WTC11 (cell line): ENCODE measurements around the gene RASA1. TPM values are rescaled to one million over a fixed set of nuclear protein-coding genes. Genes with fewer than 3 reads are reported as not detected.

Source experiments
- ATAC-seq: fragments of 200-7000 bp; cut with Tn5 transposase; 2 replicates; pipeline ENCODE4 v1.10.0; 2021; ENCODE audit warnings: mild to moderate bottlenecking, moderate library complexity
- CTCF ChIA-PET: fragments of 300-600 bp; sonication (Branson Sonifier 250); formaldehyde crosslinking; loops from one replicate; lab custom pipeline; 2021; ENCODE audit warnings: antibody characterized with exemption; lab: Charles Lee
- POLR2A ChIA-PET: fragments of 350-600 bp; sonication (Branson Sonifier 250); formaldehyde crosslinking; loops from one replicate; lab custom pipeline; 2021; ENCODE audit warnings: antibody characterized with exemption; lab: Charles Lee
- DNase-seq: peaks from one replicate; pipeline ENCODE4 v3.0.0; 2021; ENCODE audit warnings: low spot score
- H3K27ac Mint-ChIP-seq: 2 replicates; pipeline ENCODE4 v1.8.0; 2021; ENCODE audit warnings: mixed read lengths
- H3K27me3 Mint-ChIP-seq: 2 replicates; pipeline ENCODE4 v1.8.0; 2021; ENCODE audit warnings: low read depth, mild to moderate bottlenecking, moderate library complexity, mixed read lengths
- H3K36me3 Mint-ChIP-seq: 2 replicates; pipeline ENCODE4 v1.8.0; 2021; ENCODE audit warnings: mixed read lengths
- H3K4me1 Mint-ChIP-seq: 2 replicates; pipeline ENCODE4 v1.8.0; 2022; ENCODE audit warnings: mixed read lengths
- H3K4me3 Mint-ChIP-seq: 2 replicates; pipeline ENCODE4 v1.8.0; 2021; ENCODE audit warnings: mild to moderate bottlenecking, moderate library complexity, mixed read lengths
- H3K9me3 Mint-ChIP-seq: 2 replicates; pipeline ENCODE4 v1.8.0; 2021; ENCODE audit warnings: mixed read lengths
- ATF1 ChIP-seq: sonication (generic); formaldehyde crosslinking; IDR thresholded peaks from 2 replicates; pipeline ENCODE4 v1.8.1; 2023; ENCODE audit warnings: mild to moderate bottlenecking, moderate library complexity, missing genetic modification reagents
- CREB1 ChIP-seq: sonication (generic); formaldehyde crosslinking; IDR thresholded peaks from 2 replicates; pipeline ENCODE4 v1.8.0; 2023; ENCODE audit warnings: mild to moderate bottlenecking, missing genetic modification reagents
- CTCF ChIP-seq: fragments of 200-600 bp; IDR thresholded peaks from 2 replicates; pipeline ENCODE4 v1.8.0; 2022; ENCODE audit warnings: antibody characterized with exemption
- ESRRA ChIP-seq: sonication (generic); formaldehyde crosslinking; IDR thresholded peaks from 2 replicates; pipeline ENCODE4 v1.8.1; 2022; ENCODE audit warnings: mild to moderate bottlenecking, missing genetic modification reagents, borderline replicate concordance
- FOXK1 ChIP-seq: sonication (generic); formaldehyde crosslinking; IDR thresholded peaks from 2 replicates; pipeline ENCODE4 v1.8.0; 2022; ENCODE audit warnings: mild to moderate bottlenecking, moderate library complexity, missing genetic modification reagents
- GABPB1 ChIP-seq: sonication (generic); formaldehyde crosslinking; IDR thresholded peaks from 2 replicates; pipeline ENCODE4 v1.8.1; 2023; ENCODE audit warnings: mild to moderate bottlenecking, missing genetic modification reagents
- HMGA2 ChIP-seq: fragments of 250-450 bp; sonication (Bioruptor Pico); IDR thresholded peaks from 2 replicates; pipeline ENCODE4 v1.4.0; 2021; ENCODE audit warnings: mild to moderate bottlenecking, moderate library complexity
- NFYB ChIP-seq: sonication (generic); formaldehyde crosslinking; conservative IDR thresholded peaks from 2 replicates; pipeline ENCODE4 v1.8.0; 2022; ENCODE audit warnings: low read depth, missing genetic modification reagents
- RORB ChIP-seq: fragments of 250-450 bp; sonication (Bioruptor Pico); IDR thresholded peaks from 2 replicates; pipeline ENCODE4 v1.9.0; 2021; ENCODE audit warnings: mild to moderate bottlenecking
- SP1 ChIP-seq: sonication (generic); formaldehyde crosslinking; conservative IDR thresholded peaks from 2 replicates; pipeline ENCODE4 v1.8.1; 2022; ENCODE audit warnings: missing genetic modification reagents
- STAT6 ChIP-seq: sonication (generic); formaldehyde crosslinking; conservative IDR thresholded peaks from 2 replicates; pipeline ENCODE4 v1.8.1; 2023; ENCODE audit warnings: mild to moderate bottlenecking, low read depth, missing genetic modification reagents, moderate library complexity
- ZBTB21 ChIP-seq: sonication (generic); formaldehyde crosslinking; IDR thresholded peaks from 2 replicates; pipeline ENCODE4 v1.8.1; 2023; ENCODE audit warnings: mild to moderate bottlenecking, missing genetic modification reagents, borderline replicate concordance
- ZNF317 ChIP-seq: sonication (generic); formaldehyde crosslinking; IDR thresholded peaks from 2 replicates; pipeline ENCODE4 v1.8.1; 2023; ENCODE audit warnings: low read depth, mild to moderate bottlenecking, moderate library complexity, missing genetic modification reagents, borderline replicate concordance
- total RNA-seq: library from RNA; stranded (reverse); gene quantifications from 3 replicates; pipeline ENCODE4 v1.2.3, GENCODE V29; 2021
- TF ChIP-seq, protein P1 (sequence below): fragments of 250-450 bp; sonication (Bioruptor Pico); IDR thresholded peaks from 2 replicates; pipeline ENCODE4 v1.8.0; 2021; ENCODE audit warnings: mild to moderate bottlenecking
- TF ChIP-seq, protein P2 (sequence below): fragments of 250-450 bp; sonication (Bioruptor Pico); conservative IDR thresholded peaks from 2 replicates; pipeline ENCODE4 v1.9.0; 2021; ENCODE audit warnings: mild to moderate bottlenecking
- TF ChIP-seq, protein P3 (sequence below): sonication (generic); formaldehyde crosslinking; IDR thresholded peaks from 2 replicates; pipeline ENCODE4 v1.8.1; 2022; ENCODE audit warnings: low read depth, missing genetic modification reagents, borderline replicate concordance
- TF ChIP-seq, protein P4 (sequence below): sonication (generic); formaldehyde crosslinking; IDR thresholded peaks from 2 replicates; pipeline ENCODE4 v1.8.1; 2022; ENCODE audit warnings: mild to moderate bottlenecking, moderate library complexity, missing genetic modification reagents

Gene RASA1
- total RNA-seq, 1 experiment from 2014 or later, result 31.0 TPM

DNA sequence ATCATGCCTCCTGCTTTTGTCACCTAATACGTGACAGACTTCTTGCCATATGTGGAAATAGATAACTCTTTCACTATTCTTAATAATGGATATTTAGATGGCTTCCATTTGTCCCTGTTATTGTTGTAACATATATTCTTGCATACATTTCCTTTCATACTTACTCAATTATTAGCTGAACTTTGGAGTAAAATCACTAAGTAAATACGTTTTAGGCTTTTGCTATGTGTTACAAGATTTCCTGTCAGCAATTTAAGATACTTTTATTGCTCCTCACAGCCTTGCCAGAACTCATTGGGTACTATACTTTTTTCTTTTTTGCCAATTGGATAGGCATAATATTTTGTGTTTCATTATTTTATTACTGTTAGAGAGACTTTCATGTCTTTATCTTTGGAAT, 118.1 kb downstream of the RASA1 start:
- ATAC-seq (no peak), DNase-seq (no peak)
- Mint-ChIP-seq H3K4me1 (no peaks in the 10 kb centered on the region), H3K9me3 (no peaks in the 10 kb centered on the region), H3K27me3 (no peaks in the 10 kb centered on the region), H3K4me3 (no peak overlapping the region), H3K36me3 (peaks cover 43% of the 10 kb centered on the region), H3K27ac (no peak overlapping the region)
- TF ChIP-seq NFYB (CRISPR knock-in tag) (no peak), FOXK1 (CRISPR knock-in tag) (no peak), CREB1 (CRISPR knock-in tag) (no peak), HMGA2 (CRISPR knock-in tag) (no peak), SP1 (no peak), ESRRA (CRISPR knock-in tag) (no peak), CTCF (no peak), ZBTB21 (CRISPR knock-in tag) (no peak), GABPB1 (no peak), ZNF317 (CRISPR knock-in tag) (no peak)
- TF ChIP-seq, protein P1, sequence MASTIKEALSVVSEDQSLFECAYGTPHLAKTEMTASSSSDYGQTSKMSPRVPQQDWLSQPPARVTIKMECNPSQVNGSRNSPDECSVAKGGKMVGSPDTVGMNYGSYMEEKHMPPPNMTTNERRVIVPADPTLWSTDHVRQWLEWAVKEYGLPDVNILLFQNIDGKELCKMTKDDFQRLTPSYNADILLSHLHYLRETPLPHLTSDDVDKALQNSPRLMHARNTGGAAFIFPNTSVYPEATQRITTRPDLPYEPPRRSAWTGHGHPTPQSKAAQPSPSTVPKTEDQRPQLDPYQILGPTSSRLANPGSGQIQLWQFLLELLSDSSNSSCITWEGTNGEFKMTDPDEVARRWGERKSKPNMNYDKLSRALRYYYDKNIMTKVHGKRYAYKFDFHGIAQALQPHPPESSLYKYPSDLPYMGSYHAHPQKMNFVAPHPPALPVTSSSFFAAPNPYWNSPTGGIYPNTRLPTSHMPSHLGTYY (CRISPR knock-in tag), result no peak
- TF ChIP-seq, protein P2, sequence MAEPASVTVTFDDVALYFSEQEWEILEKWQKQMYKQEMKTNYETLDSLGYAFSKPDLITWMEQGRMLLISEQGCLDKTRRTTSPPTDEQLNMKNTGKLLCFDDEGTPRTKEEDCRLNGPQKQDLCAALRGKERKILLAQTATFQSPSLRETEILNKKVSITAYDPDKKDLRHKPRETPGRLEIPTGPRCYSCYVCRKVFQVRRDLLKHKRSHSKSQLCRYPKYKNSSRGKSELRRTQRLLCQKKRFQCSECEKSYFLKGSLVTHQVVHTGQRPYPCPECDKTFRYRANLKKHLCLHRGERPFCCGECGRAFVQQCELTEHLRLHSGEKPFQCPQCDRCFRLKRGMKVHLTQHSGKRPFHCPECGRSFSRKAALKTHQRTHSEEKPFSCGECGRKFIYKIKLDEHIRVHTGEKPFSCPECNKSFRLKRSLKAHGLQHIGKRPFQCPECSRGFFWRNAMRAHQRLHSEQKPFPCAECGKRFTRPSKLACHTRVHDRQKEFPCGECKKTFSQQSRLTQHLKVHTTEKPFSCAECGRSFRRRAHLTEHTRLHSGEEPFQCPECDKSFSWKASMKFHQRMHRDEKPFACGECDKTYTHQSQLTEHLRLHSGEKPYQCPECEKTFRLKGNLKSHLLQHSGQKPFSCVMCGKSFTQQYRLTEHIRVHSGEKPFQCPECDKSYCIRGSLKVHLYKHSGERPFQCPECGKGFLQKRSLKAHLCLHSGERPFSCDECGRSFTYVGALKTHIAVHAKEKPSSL (CRISPR knock-in tag), result no peak
- TF ChIP-seq, protein P3, sequence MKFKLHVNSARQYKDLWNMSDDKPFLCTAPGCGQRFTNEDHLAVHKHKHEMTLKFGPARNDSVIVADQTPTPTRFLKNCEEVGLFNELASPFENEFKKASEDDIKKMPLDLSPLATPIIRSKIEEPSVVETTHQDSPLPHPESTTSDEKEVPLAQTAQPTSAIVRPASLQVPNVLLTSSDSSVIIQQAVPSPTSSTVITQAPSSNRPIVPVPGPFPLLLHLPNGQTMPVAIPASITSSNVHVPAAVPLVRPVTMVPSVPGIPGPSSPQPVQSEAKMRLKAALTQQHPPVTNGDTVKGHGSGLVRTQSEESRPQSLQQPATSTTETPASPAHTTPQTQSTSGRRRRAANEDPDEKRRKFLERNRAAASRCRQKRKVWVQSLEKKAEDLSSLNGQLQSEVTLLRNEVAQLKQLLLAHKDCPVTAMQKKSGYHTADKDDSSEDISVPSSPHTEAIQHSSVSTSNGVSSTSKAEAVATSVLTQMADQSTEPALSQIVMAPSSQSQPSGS, result no peak
- TF ChIP-seq, protein P4, sequence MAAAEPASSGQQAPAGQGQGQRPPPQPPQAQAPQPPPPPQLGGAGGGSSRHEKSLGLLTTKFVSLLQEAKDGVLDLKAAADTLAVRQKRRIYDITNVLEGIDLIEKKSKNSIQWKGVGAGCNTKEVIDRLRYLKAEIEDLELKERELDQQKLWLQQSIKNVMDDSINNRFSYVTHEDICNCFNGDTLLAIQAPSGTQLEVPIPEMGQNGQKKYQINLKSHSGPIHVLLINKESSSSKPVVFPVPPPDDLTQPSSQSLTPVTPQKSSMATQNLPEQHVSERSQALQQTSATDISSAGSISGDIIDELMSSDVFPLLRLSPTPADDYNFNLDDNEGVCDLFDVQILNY (CRISPR knock-in tag), result no peak
- ChIA-PET CTCF (no interaction called here), POLR2A (no interaction called here)

- CTCF ChIA-PET, result no interaction called here
- Mint-ChIP-seq H3K4me1 (no peaks in the 10 kb centered on the region), H3K27me3 (no peaks in the 10 kb centered on the region), H3K27ac (no peak overlapping the region), H3K9me3 (no peaks in the 10 kb centered on the region), H3K4me3 (no peak overlapping the region), H3K36me3 (peaks cover 62% of the 10 kb centered on the region)
- TF ChIP-seq GABPB1, result no peak
- no peak for TF ChIP-seq STAT6 (CRISPR knock-in tag)
- no peak for TF ChIP-seq RORB (CRISPR knock-in tag)
- no peak for TF ChIP-seq ATF1 (CRISPR knock-in tag)
- TF ChIP-seq NFYB (CRISPR knock-in tag), result no peak
- ATAC-seq (no peak), DNase-seq (no peak)
- POLR2A ChIA-PET, result no interaction called here
These were observed 120.4 kb downstream of the RASA1 start for GRCh38 chr5:87388129-87388528.
